ENCODE data around the gene RBPJ.

RBPJ gene

DNA sequence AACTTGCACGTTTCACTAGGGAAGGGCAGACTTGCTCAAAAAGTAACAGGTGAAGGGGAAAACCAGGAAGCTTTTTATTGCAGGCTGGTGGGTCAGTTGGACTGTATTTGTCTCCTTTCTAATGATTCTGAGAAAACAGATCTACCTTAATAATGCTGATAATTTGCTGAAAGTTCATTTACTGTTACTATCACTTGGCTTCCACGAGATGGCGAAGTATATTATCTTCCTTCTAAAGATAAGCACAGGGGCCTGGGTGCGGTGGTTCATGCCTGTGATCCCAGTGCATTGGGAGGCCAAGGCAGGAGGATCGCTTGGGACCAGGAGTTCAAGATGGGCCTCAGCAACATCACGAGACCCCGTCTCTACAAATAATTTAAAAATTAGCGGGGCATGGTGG, 153.1 kb downstream of the RBPJ start:
- H3K27ac ChIP-seq, result no peak overlapping the region
- TF ChIP-seq, protein P1, sequence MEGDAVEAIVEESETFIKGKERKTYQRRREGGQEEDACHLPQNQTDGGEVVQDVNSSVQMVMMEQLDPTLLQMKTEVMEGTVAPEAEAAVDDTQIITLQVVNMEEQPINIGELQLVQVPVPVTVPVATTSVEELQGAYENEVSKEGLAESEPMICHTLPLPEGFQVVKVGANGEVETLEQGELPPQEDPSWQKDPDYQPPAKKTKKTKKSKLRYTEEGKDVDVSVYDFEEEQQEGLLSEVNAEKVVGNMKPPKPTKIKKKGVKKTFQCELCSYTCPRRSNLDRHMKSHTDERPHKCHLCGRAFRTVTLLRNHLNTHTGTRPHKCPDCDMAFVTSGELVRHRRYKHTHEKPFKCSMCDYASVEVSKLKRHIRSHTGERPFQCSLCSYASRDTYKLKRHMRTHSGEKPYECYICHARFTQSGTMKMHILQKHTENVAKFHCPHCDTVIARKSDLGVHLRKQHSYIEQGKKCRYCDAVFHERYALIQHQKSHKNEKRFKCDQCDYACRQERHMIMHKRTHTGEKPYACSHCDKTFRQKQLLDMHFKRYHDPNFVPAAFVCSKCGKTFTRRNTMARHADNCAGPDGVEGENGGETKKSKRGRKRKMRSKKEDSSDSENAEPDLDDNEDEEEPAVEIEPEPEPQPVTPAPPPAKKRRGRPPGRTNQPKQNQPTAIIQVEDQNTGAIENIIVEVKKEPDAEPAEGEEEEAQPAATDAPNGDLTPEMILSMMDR (IDR thresholded peaks at IDR 0.05), result peak; percentile 22; the same call in 1 of the 2 replicates
- TF ChIP-seq ZFX (IDR thresholded peaks at IDR 0.05; ENCODE audit: borderline replicate concordance), result no peak

DNA sequence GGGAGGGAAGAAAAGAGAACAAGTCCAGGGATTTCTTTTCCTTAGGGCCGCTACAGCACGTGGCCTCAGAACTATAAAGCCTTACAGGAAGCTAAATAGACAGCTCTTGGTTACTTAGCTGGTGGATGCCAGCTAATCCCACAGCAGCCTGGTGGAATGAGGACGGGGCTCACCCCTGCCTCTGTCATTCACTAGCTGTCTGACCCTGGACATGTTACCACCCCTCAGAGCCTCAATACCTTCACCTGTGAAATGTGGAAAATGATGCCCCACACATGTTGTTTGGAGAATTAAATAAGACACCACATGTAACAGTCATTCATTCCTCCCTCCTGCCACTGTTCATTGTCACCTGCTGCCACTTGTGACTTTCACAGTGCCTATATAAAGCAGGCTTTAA, 153.7 kb downstream of the RBPJ start:
- TF ChIP-seq ZFX (IDR thresholded peaks at IDR 0.05; ENCODE audit: borderline replicate concordance), result no peak
- TF ChIP-seq, protein P1 (IDR thresholded peaks at IDR 0.05), result no peak
- H3K27ac ChIP-seq, result no peak overlapping the region

DNA sequence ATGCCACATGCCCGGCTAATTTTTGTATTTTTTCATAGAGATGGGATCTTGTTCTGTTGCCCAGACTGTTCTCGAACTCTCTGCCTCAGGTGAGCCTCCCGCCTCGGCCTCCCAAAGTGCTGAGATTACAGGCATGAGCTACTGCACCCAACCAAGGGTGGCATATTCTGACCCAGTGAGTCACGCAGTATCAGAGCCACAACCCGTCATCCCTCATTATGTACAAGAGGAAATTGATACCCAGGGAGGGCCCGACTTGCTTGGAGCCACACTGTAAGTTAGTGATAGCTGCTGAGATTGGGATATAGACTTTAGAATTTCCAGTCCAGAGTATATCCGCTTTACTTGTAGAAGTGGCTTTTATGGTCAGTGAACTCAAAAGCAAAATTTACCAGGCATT, 154.9 kb downstream of the RBPJ start:
- H3K27ac ChIP-seq, result no peak overlapping the region
- TF ChIP-seq ZFX (IDR thresholded peaks at IDR 0.05; ENCODE audit: borderline replicate concordance), result no peak
- TF ChIP-seq, protein P1 (IDR thresholded peaks at IDR 0.05), result no peak

DNA sequence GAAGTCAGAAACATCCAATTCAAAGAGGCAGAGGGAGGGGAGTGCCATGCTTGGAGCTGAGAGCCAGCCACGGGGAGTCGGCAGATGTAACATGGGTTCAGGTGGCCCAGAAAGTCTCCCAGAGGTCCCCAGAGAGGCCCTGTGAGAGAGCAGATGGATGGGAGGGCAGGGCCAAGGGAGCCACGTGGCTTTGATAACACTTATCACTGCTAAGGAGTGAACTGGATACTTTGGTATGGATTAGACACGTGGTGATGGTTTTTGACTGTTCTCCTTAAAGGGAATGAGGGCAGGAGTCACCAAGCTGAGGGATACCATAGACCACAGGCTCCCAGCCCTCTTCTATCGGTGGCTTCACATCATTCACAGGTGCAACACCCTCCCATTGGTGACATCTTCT, 155.7 kb downstream of the RBPJ start:
- no peak for TF ChIP-seq ZFX (IDR thresholded peaks at IDR 0.05; ENCODE audit: borderline replicate concordance)
- TF ChIP-seq, protein P1 (IDR thresholded peaks at IDR 0.05), result no peak
- H3K27ac ChIP-seq, result no peak overlapping the region

DNA sequence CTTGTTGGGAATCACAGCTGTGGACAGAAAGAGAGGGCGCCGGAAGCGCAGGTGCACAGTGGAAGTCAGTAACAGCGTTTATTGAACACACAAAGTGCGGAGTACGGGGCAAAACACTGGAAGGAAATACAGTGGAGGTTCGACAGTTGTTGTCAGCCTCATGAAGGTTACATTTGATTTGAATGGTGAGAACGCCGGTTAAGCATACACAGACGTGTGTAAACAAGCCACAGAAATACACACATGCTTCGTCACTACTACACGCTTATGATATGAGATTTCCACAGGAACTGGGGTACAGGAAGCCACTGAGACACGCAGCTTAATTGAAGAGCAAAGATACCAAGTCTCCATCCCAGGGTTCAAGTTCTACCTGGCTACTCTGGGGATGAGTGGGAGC, 157.5 kb downstream of the RBPJ start:
- TF ChIP-seq, protein P1 (IDR thresholded peaks at IDR 0.05), result no peak
- no peak for TF ChIP-seq ZFX (IDR thresholded peaks at IDR 0.05; ENCODE audit: borderline replicate concordance)
- no peak overlapping the region for H3K27ac ChIP-seq

DNA sequence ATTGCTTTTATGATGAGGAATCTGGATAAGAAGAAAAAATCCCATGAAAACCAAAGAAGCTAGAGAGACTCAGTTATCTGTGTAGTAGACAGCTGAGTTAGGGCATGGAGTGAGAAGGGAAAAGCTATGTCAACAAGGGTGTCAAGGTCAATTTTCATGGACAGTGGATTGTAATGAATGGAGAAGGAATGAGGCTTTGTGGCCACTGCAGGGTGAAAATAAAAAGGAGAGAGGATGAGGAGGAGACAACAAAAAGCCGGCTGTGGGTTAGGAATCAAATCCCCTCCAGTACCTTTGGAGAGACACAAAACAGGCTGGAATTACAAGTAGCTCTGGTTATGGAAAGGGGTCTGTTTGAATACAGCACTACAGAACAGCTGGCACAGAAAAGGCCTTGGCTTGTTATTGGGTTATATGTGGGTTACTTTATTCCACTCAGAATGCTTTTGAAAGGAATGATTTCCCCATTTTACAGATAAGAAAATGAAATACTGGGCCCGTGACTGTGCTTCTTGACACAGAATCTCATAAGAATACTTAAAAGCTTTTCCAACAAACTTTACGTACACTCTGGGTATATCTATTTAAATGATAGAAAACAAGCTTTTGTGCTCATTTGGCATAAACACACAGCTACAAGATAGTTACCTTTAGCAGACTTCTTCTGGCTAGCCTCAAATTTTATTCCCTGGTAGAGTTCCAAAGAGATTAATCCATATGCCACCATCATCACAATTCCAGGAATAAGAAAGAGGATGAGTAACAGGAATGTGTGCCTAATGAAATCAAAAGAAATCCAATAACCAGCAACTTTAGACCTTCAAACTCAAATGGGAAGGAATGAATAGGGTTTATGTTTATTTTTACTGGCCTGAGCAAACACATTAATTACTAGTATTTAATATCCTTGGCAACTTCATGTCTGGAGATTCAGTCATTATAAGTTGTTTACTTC, 162.0 kb downstream of the RBPJ start:
- TF ChIP-seq, protein P1 (IDR thresholded peaks at IDR 0.05), result no peak
- no peak for TF ChIP-seq ZFX (IDR thresholded peaks at IDR 0.05; ENCODE audit: borderline replicate concordance)
- H3K27ac ChIP-seq, result no peak overlapping the region

DNA sequence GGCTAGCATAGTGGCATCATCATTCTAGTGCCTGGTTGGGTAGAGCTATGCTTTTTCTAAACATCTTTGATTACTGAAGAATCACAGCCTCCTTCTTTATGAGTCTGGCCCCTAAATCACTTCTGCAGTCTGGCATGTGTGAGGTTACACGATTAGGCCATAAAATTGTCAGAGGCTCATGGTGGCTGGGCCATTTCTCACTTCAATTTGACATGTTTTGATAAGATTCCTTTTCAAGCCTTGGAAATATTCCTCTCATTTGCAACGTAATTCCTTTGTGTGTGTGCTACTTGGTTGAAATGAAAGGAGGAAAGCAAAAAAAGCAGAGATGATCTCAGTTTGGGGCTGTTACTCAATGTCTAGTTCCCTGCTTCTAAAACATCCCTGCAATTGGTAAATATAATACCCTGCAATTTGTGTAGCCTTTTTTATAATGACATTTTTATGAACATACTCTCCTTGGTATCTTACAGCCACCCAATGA, 163.3 kb downstream of the RBPJ start:
- H3K27ac ChIP-seq, result no peak overlapping the region

More for the DNA sequence above, 163.3 kb downstream of the RBPJ start:
- TF ChIP-seq, protein P1 (IDR thresholded peaks at IDR 0.05), result no peak
- no peak for TF ChIP-seq ZFX (IDR thresholded peaks at IDR 0.05; ENCODE audit: borderline replicate concordance)
